Osteoblast (primary cell): ENCODE data around the gene MBOAT2. TPM values are rescaled to one million over a fixed set of nuclear protein-coding genes. Genes with fewer than 3 reads are reported as not detected.

Experiments used
- DNase-seq: peaks from one replicate; pipeline ENCODE4 v3.0.0; 2011; ENCODE audit warnings: low spot score, mixed read lengths; ENCODE audit not compliant: insufficient read length; ENCODE audit errors: missing footprints
- H2AFZ ChIP-seq: 2 replicates; pipeline ENCODE4 v1.6.0; 2011; ENCODE audit warnings: mild to moderate bottlenecking, low read length
- H3K27ac ChIP-seq: 2 replicates; pipeline ENCODE4 v1.5.1; 2011; ENCODE audit warnings: mild to moderate bottlenecking, low read depth, low read length, moderate library complexity
- H3K27me3 ChIP-seq: 2 replicates; pipeline ENCODE4 v1.6.0; 2012; ENCODE audit warnings: mild to moderate bottlenecking, control low read depth, inconsistent platforms, low read length, moderate library complexity; ENCODE audit not compliant: insufficient read depth
- H3K36me3 ChIP-seq: 2 replicates; pipeline ENCODE4 v1.5.1; 2011; ENCODE audit warnings: mild to moderate bottlenecking, low read length, control low read depth, moderate library complexity; ENCODE audit not compliant: insufficient read depth
- H3K4me1 ChIP-seq: 2 replicates; pipeline ENCODE4 v1.5.1; 2011; ENCODE audit warnings: mild to moderate bottlenecking, low read length, control low read depth, moderate library complexity; ENCODE audit not compliant: insufficient read depth
- H3K4me2 ChIP-seq: 2 replicates; pipeline ENCODE4 v1.6.0; 2011; ENCODE audit warnings: mild to moderate bottlenecking, low read length; ENCODE audit not compliant: insufficient read depth
- H3K4me3 ChIP-seq: fragments of 200-600 bp; sonication (generic); 3 replicates; pipeline ENCODE4 v1.5.1; 2012; ENCODE audit warnings: mild to moderate bottlenecking, low read length, inconsistent platforms; ENCODE audit not compliant: insufficient read depth
- H3K79me2 ChIP-seq: 2 replicates; pipeline ENCODE4 v1.6.0; 2012; ENCODE audit warnings: mild to moderate bottlenecking, low read length, control low read depth, inconsistent platforms; ENCODE audit not compliant: insufficient read depth
- H3K9me3 ChIP-seq: 2 replicates; pipeline ENCODE4 v1.5.1; 2011; ENCODE audit warnings: low read depth, low read length, control low read depth
- H4K20me1 ChIP-seq: 2 replicates; pipeline ENCODE4 v1.6.0; 2012; ENCODE audit warnings: mild to moderate bottlenecking, low read length, control low read depth; ENCODE audit not compliant: insufficient read depth
- CTCF ChIP-seq: IDR thresholded peaks from 2 replicates; pipeline ENCODE4 v1.5.1; 2011; ENCODE audit warnings: mild to moderate bottlenecking, low read depth, low read length, moderate library complexity; ENCODE audit errors: extremely low read depth
- total RNA-seq: library from RNA; depleted of rRNA; stranded (reverse); fragments of >200 nt; gene quantifications from 2 replicates; pipeline ENCODE4 v1.2.3, GENCODE V29; 2012

The MBOAT2 gene
- total RNA-seq, 1 donor = 54.3 TPM

GRCh38 chr2:8857709-8858108, 145.8 kb downstream of the MBOAT2 start:
- H2AFZ ChIP-seq = no peak overlapping the region
- peaks cover 31% of the 10 kb centered on the region for H3K36me3 ChIP-seq
- no peaks in the 10 kb centered on the region for H3K27me3 ChIP-seq
- H3K4me1 ChIP-seq = no peaks in the 10 kb centered on the region
- H3K79me2 ChIP-seq = no peaks in the 10 kb centered on the region
- no peaks in the 10 kb centered on the region for H3K9me3 ChIP-seq
- H3K4me3 ChIP-seq = no peak overlapping the region
- H3K4me2 ChIP-seq = no peak overlapping the region
- no peak for TF ChIP-seq CTCF
- H4K20me1 ChIP-seq = no peaks in the 10 kb centered on the region
- no peak overlapping the region for H3K27ac ChIP-seq
- DNase-seq = no peak

DNA sequence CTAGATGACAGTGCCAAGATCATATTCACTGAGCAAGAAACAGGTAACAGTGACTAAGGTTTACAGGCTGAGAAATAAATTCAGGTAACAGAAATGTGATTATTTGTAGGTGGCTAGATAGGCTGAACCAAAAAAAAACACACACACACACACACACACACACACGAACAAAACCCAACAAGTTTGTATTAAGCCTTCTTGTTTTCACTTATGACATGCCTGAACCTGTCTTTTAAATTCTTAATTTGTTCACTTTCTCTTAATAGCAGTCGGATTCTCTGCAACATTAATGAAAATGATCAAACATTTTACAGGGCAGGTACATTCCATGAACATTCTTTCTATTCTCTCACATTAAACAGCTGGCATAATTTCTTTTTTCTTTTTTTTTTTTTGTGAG, 147.3 kb downstream of the MBOAT2 start:
- Histone ChIP-seq H3K36me3 (peaks cover 20% of the 10 kb centered on the region), H3K4me1 (no peaks in the 10 kb centered on the region), H3K79me2 (no peaks in the 10 kb centered on the region), H2AFZ (no peak overlapping the region), H3K9me3 (no peaks in the 10 kb centered on the region), H4K20me1 (no peaks in the 10 kb centered on the region), H3K27ac (no peak overlapping the region), H3K4me3 (no peak overlapping the region), H3K27me3 (no peaks in the 10 kb centered on the region), H3K4me2 (no peak overlapping the region)
- no peak for DNase-seq
- no peak for TF ChIP-seq CTCF

DNA sequence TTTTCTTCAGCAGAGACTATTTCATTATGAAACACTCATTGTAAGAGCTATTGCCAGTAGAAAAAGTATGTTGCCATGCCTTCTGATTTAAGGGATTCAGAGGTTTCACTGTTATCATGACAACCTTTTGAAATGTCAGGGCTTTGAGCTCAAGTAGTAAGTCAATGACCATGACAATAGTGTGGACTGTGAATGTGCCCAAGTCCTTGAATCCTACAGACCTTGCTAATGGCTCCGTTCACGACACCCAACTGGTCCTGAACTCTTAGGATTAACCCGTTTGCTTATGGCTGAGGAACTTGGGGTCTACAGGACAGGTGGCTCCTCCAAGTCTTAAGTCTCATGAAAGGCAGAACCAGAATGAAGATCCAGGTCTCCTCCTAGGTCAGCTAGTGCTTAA, 148.5 kb downstream of the MBOAT2 start:
- Histone ChIP-seq H2AFZ (no peak overlapping the region), H3K4me1 (peaks cover under 1% of the 10 kb centered on the region), H3K36me3 (peaks cover 20% of the 10 kb centered on the region), H3K9me3 (no peaks in the 10 kb centered on the region), H3K4me2 (no peak overlapping the region), H3K4me3 (no peak overlapping the region), H3K27ac (no peak overlapping the region), H3K27me3 (no peaks in the 10 kb centered on the region), H3K79me2 (no peaks in the 10 kb centered on the region), H4K20me1 (no peaks in the 10 kb centered on the region)
- TF ChIP-seq CTCF = no peak
- no peak for DNase-seq

DNA sequence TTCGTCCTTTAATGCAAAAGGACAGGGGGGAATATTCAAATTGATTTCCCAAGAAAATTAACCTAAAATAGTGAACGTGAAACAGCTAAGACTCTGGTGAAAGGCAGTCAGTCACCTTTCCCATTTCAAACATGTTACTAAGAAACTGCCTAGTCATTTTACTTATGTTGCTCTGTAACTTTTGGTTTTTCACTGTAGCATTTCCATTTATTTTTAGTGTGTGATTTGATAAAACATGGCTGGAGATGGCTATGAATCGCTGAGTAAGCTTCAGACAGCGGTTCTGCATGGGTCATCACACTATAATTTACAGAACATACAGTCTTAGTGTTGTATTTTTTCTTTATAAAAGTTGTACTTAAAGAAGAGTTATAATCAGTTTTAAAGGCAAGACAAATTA, 150.1 kb downstream of the MBOAT2 start:
- TF ChIP-seq CTCF = no peak
- DNase-seq = no peak
- no peaks in the 10 kb centered on the region for H3K9me3 ChIP-seq
- no peak overlapping the region for H2AFZ ChIP-seq
- no peaks in the 10 kb centered on the region for H3K79me2 ChIP-seq
- no peak overlapping the region for H3K4me3 ChIP-seq
- H3K4me2 ChIP-seq = no peak overlapping the region
- no peaks in the 10 kb centered on the region for H4K20me1 ChIP-seq
- H3K36me3 ChIP-seq = peaks cover 14% of the 10 kb centered on the region
- no peak overlapping the region for H3K27ac ChIP-seq
- H3K27me3 ChIP-seq = no peaks in the 10 kb centered on the region
- peaks cover 10% of the 10 kb centered on the region for H3K4me1 ChIP-seq
